Measurements from ENCODE around the gene FERMT3. TPM values are rescaled to one million over a fixed set of nuclear protein-coding genes. Genes with fewer than 3 reads are reported as not detected.

Gene FERMT3
- total and polyA plus RNA-seq, 2 of the 8 experiments (the other 6 are each of a cell fraction or from before 2014, with no cell fraction given), result 1.4 to 3.7 TPM

DNA sequence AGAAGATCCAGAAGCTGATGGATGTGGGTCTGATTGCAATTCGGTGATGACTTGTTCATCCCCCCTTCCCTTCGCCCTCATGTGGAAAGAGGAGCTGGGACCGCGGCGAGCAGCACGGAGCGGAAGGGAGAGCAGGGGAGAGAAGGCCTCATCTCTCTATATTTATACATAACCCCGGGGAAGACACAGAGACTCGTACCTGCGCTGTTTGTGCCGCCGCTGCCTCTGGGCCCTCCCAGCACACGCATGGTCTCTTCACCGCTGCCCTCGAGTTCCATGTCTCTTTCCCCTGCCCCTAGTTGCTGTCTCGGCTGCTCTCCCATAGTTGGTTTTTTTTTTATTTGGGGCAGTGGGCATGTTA lies 2.5 kb upstream of the FERMT3 start (continued):
- TF ChIP-seq BACH1 (IDR thresholded peaks at IDR 0.05; ENCODE audit: low read length) (no peak), SIN3A (conservative IDR thresholded peaks at IDR 0.05 in 1 of 2, IDR thresholded peaks at IDR 0.05 in 1 of 2; ENCODE audit: low read depth in 1 of 2, low read length in 2 of 2) (no peak), YY1 (IDR thresholded peaks at IDR 0.05; ENCODE audit: low read depth, low read length) (no peak), EGR1 (IDR thresholded peaks at IDR 0.05; ENCODE audit: borderline replicate concordance, low read depth, low read length) (no peak)

All from H1 (cell line).